HUES64 (cell line): Measurements from ENCODE around the gene ESPNL.

Experiments
- H3K27ac ChIP-seq: 2 replicates; pipeline ENCODE4 v1.7.0; 2013; ENCODE audit warnings: low read depth, low read length, inconsistent platforms
- H3K27me3 ChIP-seq: 2 replicates; pipeline ENCODE4 v1.6.1; 2013; ENCODE audit warnings: mild to moderate bottlenecking, low read length; ENCODE audit not compliant: insufficient read depth
- H3K36me3 ChIP-seq: 2 replicates; pipeline ENCODE4 v1.6.1; 2013; ENCODE audit warnings: mild to moderate bottlenecking, low read length; ENCODE audit not compliant: insufficient read depth
- H3K4me1 ChIP-seq: 2 replicates; pipeline ENCODE4 v1.6.1; 2013; ENCODE audit warnings: mild to moderate bottlenecking, low read length, moderate library complexity; ENCODE audit not compliant: insufficient read depth
- H3K4me3 ChIP-seq: 2 replicates; pipeline ENCODE4 v1.5.1; 2013; ENCODE audit warnings: mild to moderate bottlenecking, low read length, moderate library complexity
- H3K9ac ChIP-seq: 2 replicates; pipeline ENCODE4 v1.6.1; 2013; ENCODE audit warnings: mild to moderate bottlenecking, low read depth, low read length
- H3K9me3 ChIP-seq: 2 replicates; pipeline ENCODE4 v1.6.1; 2013; ENCODE audit warnings: low read depth, low read length; ENCODE audit not compliant: insufficient read depth
- WGBS: fragments of 150-250, 120-280 bp; methylation state at CpG from one replicate; pipeline ENCODE4 v1.1.7; 2013; ENCODE audit warnings: missing lambda C conversion rate; 5-methylcytosine and 5-hydroxymethylcytosine counted together

ESPNL gene

DNA sequence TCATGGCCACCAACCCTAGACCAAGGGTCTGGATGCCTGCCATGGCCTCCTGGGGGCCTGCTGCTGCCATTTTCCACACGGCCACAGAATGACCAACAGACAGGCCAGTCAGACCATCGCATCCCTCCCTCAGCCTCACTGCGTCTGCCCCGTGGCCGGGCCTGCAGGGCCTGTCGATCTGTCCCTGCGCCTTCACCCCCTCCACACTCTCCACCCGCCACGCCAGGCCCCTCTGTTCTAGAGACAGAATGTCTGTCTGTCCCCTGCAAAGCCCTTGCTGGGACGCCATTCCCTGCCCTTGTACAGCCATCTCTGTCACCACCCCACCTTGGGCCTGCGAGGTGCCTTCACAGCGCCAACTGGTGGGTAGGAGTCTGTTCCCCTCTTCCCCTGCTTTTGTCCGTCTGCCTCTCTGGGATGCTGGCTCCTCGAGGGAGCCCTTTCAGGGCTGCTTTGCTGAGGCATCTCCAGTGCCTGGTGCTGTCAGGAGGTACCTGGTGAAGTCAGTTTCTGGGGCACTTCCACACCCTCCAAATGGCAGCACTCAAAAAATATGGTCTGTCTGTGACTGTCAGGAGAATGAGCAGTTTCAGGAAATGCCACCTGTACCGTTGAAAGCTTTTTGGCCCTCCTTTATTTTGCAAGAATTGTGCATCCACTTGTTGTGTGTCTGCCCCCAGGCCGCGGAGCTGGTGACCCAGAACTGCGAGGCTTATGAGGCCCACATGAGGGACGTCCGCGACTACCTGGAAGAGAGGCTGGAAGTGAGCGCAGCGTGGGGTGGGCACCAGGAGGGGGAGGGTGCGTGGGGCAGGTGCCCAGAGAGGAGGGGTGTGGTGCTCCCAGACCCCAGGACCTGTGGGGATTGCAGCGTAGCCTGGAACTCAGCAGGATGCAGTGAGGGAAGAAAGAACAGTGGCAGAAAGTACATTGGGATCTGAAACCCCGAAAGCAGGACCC lies 6.7 kb upstream of the ESPNL start:
- H3K9ac ChIP-seq, result no peak overlapping the region
- no peak overlapping the region for H3K27ac ChIP-seq
- H3K27me3 ChIP-seq, result no peaks in the 10 kb centered on the region
- peaks cover 7% of the 10 kb centered on the region for H3K4me1 ChIP-seq
- H3K9me3 ChIP-seq, result no peaks in the 10 kb centered on the region
- 92% methylated on average over 26 of the region's 26 CpGs for WGBS
- peaks cover 37% of the 10 kb centered on the region for H3K36me3 ChIP-seq
- H3K4me3 ChIP-seq, result no peak overlapping the region

DNA sequence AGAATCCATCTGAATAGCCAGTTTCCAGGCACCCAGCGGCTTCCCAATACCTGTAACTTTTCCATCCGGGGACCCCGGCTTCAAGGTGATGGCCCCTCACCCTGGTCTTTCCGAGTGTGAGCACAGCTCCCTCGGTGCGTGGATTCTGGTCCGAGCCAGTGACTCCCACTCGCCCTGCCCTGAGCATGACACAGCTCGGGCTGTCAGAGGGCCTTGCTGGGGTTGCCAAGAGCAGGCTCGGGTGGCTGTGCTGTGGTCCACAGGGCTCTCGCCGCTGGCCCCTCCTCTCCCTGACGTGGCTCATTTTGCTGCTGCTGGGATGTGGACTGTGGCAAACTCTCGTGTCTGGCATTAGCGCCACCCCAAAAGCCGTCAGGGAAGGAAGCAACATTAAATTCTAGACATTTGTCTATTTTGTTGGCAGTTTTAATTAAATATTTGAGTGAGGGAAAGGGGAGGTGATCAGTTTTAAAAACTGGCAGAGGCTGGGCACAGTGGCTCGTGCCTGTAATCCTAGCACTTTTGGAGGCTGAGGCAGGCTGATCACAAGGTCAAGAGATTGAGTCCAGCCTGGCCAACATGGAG lies 5.6 kb upstream of the ESPNL start:
- no peak overlapping the region for H3K9ac ChIP-seq
- 95% methylated on average over 17 of the region's 17 CpGs for WGBS

GRCh38 chr2:238095143-238095542 lies 5.0 kb upstream of the ESPNL start:
- Histone ChIP-seq H3K36me3 (peaks cover 22% of the 10 kb centered on the region), H3K4me1 (peaks cover 12% of the 10 kb centered on the region), H3K27me3 (no peaks in the 10 kb centered on the region), H3K9ac (no peak overlapping the region), H3K27ac (no peak overlapping the region), H3K4me3 (no peak overlapping the region), H3K9me3 (no peaks in the 10 kb centered on the region)
- 95% methylated on average over 7 of the region's 7 CpGs for WGBS

More for the DNA sequence above, 5.6 kb upstream of the ESPNL start:
- H3K27me3 ChIP-seq, result no peaks in the 10 kb centered on the region
- H3K9me3 ChIP-seq, result no peaks in the 10 kb centered on the region
- H3K4me1 ChIP-seq, result peaks cover 12% of the 10 kb centered on the region
- no peak overlapping the region for H3K4me3 ChIP-seq
- H3K27ac ChIP-seq, result no peak overlapping the region
- peaks cover 28% of the 10 kb centered on the region for H3K36me3 ChIP-seq

DNA sequence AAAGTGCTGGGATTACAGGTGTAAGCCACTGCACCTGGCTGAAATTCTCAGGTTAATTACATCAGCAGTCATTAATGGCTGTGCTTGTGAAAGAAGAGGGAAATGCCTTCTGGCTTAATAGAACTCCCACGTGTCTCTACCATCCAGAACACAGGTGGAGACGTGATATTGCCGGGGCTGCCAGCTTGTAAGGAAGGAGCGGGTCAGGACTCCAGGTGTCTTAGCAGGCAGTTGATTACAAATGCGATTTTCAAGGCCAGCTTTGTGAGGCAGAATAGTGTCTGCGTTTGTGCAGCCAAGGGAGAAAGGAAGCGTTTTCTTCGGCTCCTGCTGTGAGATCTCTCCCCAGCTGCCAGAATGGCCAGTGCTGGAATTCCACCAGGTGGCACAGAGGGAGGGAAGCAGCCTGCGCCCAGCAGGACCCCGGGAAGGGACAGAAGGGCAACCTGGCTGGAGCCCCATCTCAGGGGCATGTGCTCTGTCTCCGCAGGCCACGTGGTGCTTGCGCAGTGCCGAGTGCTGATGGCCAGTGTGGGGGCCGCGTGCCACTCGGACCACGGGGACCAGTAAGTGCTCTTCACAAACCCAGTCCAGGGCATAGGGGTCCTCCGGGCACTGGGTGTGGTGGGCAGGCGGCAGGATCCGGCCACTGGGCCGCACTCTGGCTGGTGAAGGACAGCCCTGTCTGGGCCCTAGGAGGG lies 3.7 kb upstream of the ESPNL start:
- no peaks in the 10 kb centered on the region for H3K27me3 ChIP-seq
- peaks cover 14% of the 10 kb centered on the region for H3K36me3 ChIP-seq
- H3K9me3 ChIP-seq, result no peaks in the 10 kb centered on the region
- H3K4me3 ChIP-seq, result no peak overlapping the region
- 82% methylated on average over 22 of the region's 22 CpGs for whole genome bisulfite sequencing
- H3K9ac ChIP-seq, result peak overlapping the region; percentile 21; the same call in 1 of the 2 replicates
- peak overlapping the region; percentile 56; the same call in 1 of the 2 replicates for H3K27ac ChIP-seq
- H3K4me1 ChIP-seq, result peaks cover 12% of the 10 kb centered on the region

- H3K9me3 ChIP-seq, result no peaks in the 10 kb centered on the region
- no peak overlapping the region for H3K9ac ChIP-seq
- H3K27me3 ChIP-seq, result no peaks in the 10 kb centered on the region
- H3K4me1 ChIP-seq, result peaks cover 12% of the 10 kb centered on the region
- WGBS, result 95% methylated on average over 19 of the region's 19 CpGs
- H3K27ac ChIP-seq, result no peak overlapping the region
- no peak overlapping the region for H3K4me3 ChIP-seq
- 0 out of 2 replicates have a peak, but pooled peaks cover 10% of the 10 kb centered on the region for H3K36me3 ChIP-seq
Observed at GRCh38 chr2:238097201-238097987, 2.7 kb upstream of the ESPNL start.

GRCh38 chr2:238097988-238098871 lies 1.9 kb upstream of the ESPNL start:
- H3K27me3 ChIP-seq, result no peaks in the 10 kb centered on the region
- H3K9me3 ChIP-seq, result no peaks in the 10 kb centered on the region
- H3K36me3 ChIP-seq, result 0 out of 2 replicates have a peak, but pooled peaks cover 10% of the 10 kb centered on the region
- no peak overlapping the region for H3K4me3 ChIP-seq
- no peak overlapping the region for H3K27ac ChIP-seq
- WGBS, result 83% methylated on average over 36 of the region's 37 CpGs
- H3K9ac ChIP-seq, result no peak overlapping the region
- H3K4me1 ChIP-seq, result peaks cover 12% of the 10 kb centered on the region

DNA sequence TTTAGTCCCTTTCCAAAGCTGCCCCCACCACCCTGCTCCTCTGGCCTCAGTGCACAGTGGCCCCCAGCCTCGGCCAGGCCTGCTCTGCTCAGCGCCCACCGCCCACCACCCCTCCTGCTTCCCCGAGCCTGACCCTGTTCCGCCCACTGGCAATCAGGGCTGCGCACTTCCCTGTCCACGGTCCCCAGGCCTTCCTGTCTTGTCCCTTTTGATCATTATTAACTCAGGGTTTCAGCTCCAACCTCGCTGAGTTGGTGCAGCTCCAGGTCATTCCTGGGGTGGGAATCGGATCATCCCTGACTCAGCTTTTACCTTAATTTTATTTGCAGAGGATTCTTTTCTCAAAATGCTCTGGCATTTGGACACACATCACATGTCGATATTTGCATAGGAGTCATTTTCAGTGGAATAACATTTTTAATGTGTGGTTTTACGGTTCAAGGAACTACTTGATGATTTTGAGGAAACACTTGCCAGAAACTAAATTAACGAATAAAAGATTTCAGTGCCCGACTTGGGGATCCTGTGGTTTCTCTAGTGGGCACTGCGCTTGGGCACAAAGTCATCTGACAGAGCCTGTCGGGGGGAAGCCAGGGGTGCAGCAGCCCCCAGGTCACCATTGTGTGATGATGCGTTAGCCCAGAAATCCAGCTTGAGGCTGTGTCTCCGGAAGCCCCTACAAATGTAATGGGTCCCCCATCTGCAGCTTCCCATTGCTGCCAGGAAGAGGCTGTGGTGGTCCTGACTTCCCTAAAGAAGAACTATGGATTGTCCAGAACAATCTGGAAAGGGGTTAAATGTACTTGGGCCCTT lies 1.0 kb upstream of the ESPNL start:
- Histone ChIP-seq H3K4me3 (no peak overlapping the region), H3K4me1 (peaks cover 12% of the 10 kb centered on the region), H3K27ac (no peak overlapping the region), H3K9ac (no peak overlapping the region), H3K36me3 (0 out of 2 replicates have a peak, but pooled peaks cover 10% of the 10 kb centered on the region), H3K27me3 (no peaks in the 10 kb centered on the region), H3K9me3 (no peaks in the 10 kb centered on the region)
- 92% methylated on average over 17 of the region's 17 CpGs for WGBS

DNA sequence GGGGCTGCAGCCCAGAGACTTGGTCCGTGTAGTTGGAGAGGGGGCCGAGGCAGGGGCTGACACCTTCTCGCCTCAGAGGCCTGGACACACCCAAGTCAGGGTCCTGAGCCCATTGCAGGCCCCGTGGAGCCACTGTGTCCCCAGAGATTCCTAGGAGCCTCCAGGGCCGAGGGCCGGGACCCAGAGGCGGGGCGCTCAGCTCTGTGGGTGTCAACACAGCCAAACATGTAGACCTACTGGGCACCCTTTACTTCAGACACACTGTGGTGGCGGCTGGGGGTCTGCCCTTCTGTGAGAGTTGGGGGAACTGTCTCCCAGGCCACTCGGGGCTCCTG lies 459 bp upstream of the ESPNL start:
- Histone ChIP-seq H3K36me3 (0 out of 2 replicates have a peak, but pooled peaks cover 5% of the 10 kb centered on the region), H3K27me3 (no peaks in the 10 kb centered on the region), H3K27ac (no peak overlapping the region), H3K4me3 (no peak overlapping the region), H3K9me3 (no peaks in the 10 kb centered on the region), H3K9ac (no peak overlapping the region), H3K4me1 (peaks cover 12% of the 10 kb centered on the region)
- 92% methylated on average over 10 of the region's 10 CpGs for WGBS

DNA sequence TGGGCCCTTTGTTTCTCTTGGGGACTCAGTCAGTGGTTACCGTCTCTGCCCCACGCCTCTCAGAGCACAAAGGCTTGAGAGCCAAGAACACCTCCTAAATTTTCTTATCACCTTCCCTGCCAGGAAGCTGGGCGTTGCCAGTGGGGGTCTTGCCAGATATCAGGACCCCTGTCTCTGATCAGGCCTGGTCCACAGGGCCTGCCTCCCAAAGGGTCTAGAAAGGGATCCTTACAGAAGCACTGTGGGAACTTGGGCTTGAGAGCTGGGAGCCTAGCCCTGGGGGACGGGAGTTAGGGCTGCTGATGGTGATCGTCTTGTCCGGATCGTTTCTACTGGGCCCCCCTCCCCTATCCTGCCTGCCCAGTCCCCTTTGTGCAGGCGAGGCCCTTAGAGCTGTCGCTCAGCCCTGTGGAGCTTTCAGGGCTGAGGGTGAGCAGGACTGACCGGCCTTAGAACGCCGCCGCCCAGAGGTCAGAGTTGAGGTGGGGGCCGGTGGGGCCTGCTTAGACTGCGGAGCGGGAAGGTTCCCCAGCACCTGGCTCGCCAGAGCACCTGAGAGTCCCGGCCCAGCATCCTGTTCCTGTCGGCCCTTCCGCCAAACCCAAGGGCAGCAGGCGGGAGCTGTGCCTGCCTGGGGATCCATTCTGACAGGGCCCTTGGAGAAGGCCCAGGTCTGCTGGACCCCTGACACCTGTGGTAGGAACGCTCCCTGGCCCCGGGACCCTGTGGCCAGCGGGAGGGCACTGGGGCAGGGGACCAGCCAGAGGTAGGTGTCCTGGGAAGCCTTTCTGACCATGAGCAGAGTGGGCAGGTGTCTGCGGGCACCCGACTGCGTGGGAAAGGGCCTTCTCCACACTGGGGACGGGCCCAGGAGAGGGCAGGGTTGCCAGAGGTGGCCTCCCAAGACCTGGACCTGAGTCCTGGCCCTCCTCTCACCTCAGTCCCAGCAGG lies 956 bp downstream of the ESPNL start:
- no peak overlapping the region for H3K27ac ChIP-seq
- no peaks in the 10 kb centered on the region for H3K9me3 ChIP-seq
- H3K9ac ChIP-seq, result no peak overlapping the region
- WGBS, result 92% methylated on average over 28 of the region's 28 CpGs
- peaks cover 12% of the 10 kb centered on the region for H3K4me1 ChIP-seq
- H3K4me3 ChIP-seq, result no peak overlapping the region
- H3K36me3 ChIP-seq, result no peaks in the 10 kb centered on the region
- no peaks in the 10 kb centered on the region for H3K27me3 ChIP-seq
